Activated T-helper 1 cell treated with Interleukin-2 at 50 U/mL for 16 hours (primary cell): ENCODE measurements around the gene FUCA1.
"Not testable (repeated sequence)": the region's sequence is repeated elsewhere in the genome, so short reads cannot be mapped to it uniquely, and the experiment has no call there.

Source experiments
- DNase-seq: peaks from one replicate; pipeline ENCODE4 v3.0.0-alpha.2; 2020; ENCODE audit warnings: low read depth

The FUCA1 gene

GRCh38 chr1:23837908-23838307, 30.2 kb downstream of the FUCA1 start:
- DNase-seq: no peak

GRCh38 chr1:23836037-23836436, 32.1 kb downstream of the FUCA1 start:
- DNase-seq: no peak

GRCh38 chr1:23834156-23834555, 33.9 kb downstream of the FUCA1 start:
- not testable (repeated sequence) for DNase-seq

- no peak for DNase-seq
Observed at GRCh38 chr1:23827717-23828116, 40.4 kb downstream of the FUCA1 start.

- not testable (repeated sequence) for DNase-seq
Observed at GRCh38 chr1:23826590-23826989, 41.5 kb downstream of the FUCA1 start.

GRCh38 chr1:23825762-23826522, 42.1 kb downstream of the FUCA1 start:
- DNase-seq: no peak

GRCh38 chr1:23825076-23825761, 42.9 kb downstream of the FUCA1 start, which contains the start of gene HMGCL:
Gene HMGCL (minus strand): TSS chr1:23825429. CDS start chr1:23825415, 14 bp downstream.
- peak; percentile 80 for DNase-seq

- no peak for DNase-seq
Observed at GRCh38 chr1:23824711-23825075, 43.4 kb downstream of the FUCA1 start.

- no peak for DNase-seq
Observed at GRCh38 chr1:23823767-23824166, 44.3 kb downstream of the FUCA1 start.

GRCh38 chr1:23817633-23818032, 50.5 kb downstream of the FUCA1 start:
- DNase-seq: no peak

GRCh38 chr1:23816906-23817305, 51.2 kb downstream of the FUCA1 start:
- DNase-seq: no peak

GRCh38 chr1:23816361-23816760, 51.7 kb downstream of the FUCA1 start:
- no peak for DNase-seq

GRCh38 chr1:23814016-23814415, 54.1 kb downstream of the FUCA1 start:
- no peak for DNase-seq

- DNase-seq: no peak
Observed at GRCh38 chr1:23810818-23811540, 57.1 kb downstream of the FUCA1 start.

GRCh38 chr1:23809751-23810171, 58.3 kb downstream of the FUCA1 start:
- DNase-seq: peak; percentile 69

GRCh38 chr1:23807453-23807852, 60.6 kb downstream of the FUCA1 start:
- DNase-seq: no peak

- DNase-seq: no peak
Observed at GRCh38 chr1:23806280-23806679, 61.8 kb downstream of the FUCA1 start.

- DNase-seq: no peak
Observed at GRCh38 chr1:23805025-23805424, 63.1 kb downstream of the FUCA1 start.

- no peak for DNase-seq
Observed at GRCh38 chr1:23804183-23804835, 63.8 kb downstream of the FUCA1 start.

- no peak for DNase-seq
Observed at GRCh38 chr1:23803674-23804073, 64.4 kb downstream of the FUCA1 start.

GRCh38 chr1:23802809-23803342, 65.2 kb downstream of the FUCA1 start:
- not testable (repeated sequence) for DNase-seq

GRCh38 chr1:23801876-23802275, 66.2 kb downstream of the FUCA1 start:
- DNase-seq: no peak
